ENCODE data around the gene EIF4G2.

GRCh38 chr11:10763766-10764165 is 45.0 kb downstream of the EIF4G2 start:
- TF ChIP-seq CTCF (IDR thresholded peaks at IDR 0.05; ENCODE audit: poor library complexity) (no peak), EZH2phosphoT487 (IDR thresholded peaks at IDR 0.05; ENCODE audit: low read depth, severe bottlenecking, unreplicated experiment) (no peak), EZH2 (IDR thresholded peaks at IDR 0.05; ENCODE audit: borderline replicate concordance) (no peak)
